ENCODE data around the gene GRID1. TPM values are rescaled to one million over a fixed set of nuclear protein-coding genes. Genes with fewer than 3 reads are reported as not detected.

GRID1 gene
- total RNA-seq, 1 donor from 2014 or later, result under 0.01 TPM

- TF ChIP-seq CTCF (IDR thresholded peaks at IDR 0.05; ENCODE audit: insufficient read depth, low read length, severe bottlenecking), result no peak
- Histone ChIP-seq H3K27me3 (ENCODE audit: control insufficient read depth, insufficient read depth, low read length) (peaks cover 2% of the 10 kb centered on the region), H3K36me3 (ENCODE audit: control insufficient read depth, insufficient read depth, low read length) (no peaks in the 10 kb centered on the region), H3K4me3 (ENCODE audit: low read depth, low read length) (no peak overlapping the region)
- no peak for DNase-seq (ENCODE audit: low read depth)
- no peak for FAIRE-seq
Observed at GRCh38 chr10:86393862-86394455, 27.4 kb upstream of the GRID1 start.

- H3K36me3 ChIP-seq (ENCODE audit: control insufficient read depth, insufficient read depth, low read length), result no peaks in the 10 kb centered on the region
- no peak for FAIRE-seq
- peaks cover 4% of the 10 kb centered on the region for H3K27me3 ChIP-seq (ENCODE audit: control insufficient read depth, insufficient read depth, low read length)
- no peak for DNase-seq (ENCODE audit: low read depth)
- TF ChIP-seq CTCF (IDR thresholded peaks at IDR 0.05; ENCODE audit: insufficient read depth, low read length, severe bottlenecking), result no peak
- no peak overlapping the region for H3K4me3 ChIP-seq (ENCODE audit: low read depth, low read length)
Observed at GRCh38 chr10:86393362-86393761, 26.8 kb upstream of the GRID1 start.

GRCh38 chr10:86392723-86393094 is 26.1 kb upstream of the GRID1 start:
- Histone ChIP-seq H3K4me3 (ENCODE audit: low read depth, low read length) (no peak overlapping the region), H3K36me3 (ENCODE audit: control insufficient read depth, insufficient read depth, low read length) (no peaks in the 10 kb centered on the region), H3K27me3 (ENCODE audit: control insufficient read depth, insufficient read depth, low read length) (peaks cover 5% of the 10 kb centered on the region)
- DNase-seq (ENCODE audit: low read depth), result no peak
- TF ChIP-seq CTCF (IDR thresholded peaks at IDR 0.05; ENCODE audit: insufficient read depth, low read length, severe bottlenecking), result no peak
- FAIRE-seq, result no peak

GRCh38 chr10:86391986-86392722 is 25.6 kb upstream of the GRID1 start:
- peaks cover 7% of the 10 kb centered on the region for H3K27me3 ChIP-seq (ENCODE audit: control insufficient read depth, insufficient read depth, low read length)
- H3K4me3 ChIP-seq (ENCODE audit: low read depth, low read length), result no peak overlapping the region
- TF ChIP-seq CTCF (IDR thresholded peaks at IDR 0.05; ENCODE audit: insufficient read depth, low read length, severe bottlenecking), result no peak
- FAIRE-seq, result no peak
- no peak for DNase-seq (ENCODE audit: low read depth)
- H3K36me3 ChIP-seq (ENCODE audit: control insufficient read depth, insufficient read depth, low read length), result no peaks in the 10 kb centered on the region

GRCh38 chr10:86391236-86391840 is 24.7 kb upstream of the GRID1 start:
- Histone ChIP-seq H3K27me3 (ENCODE audit: control insufficient read depth, insufficient read depth, low read length) (peaks cover 7% of the 10 kb centered on the region), H3K4me3 (ENCODE audit: low read depth, low read length) (no peak overlapping the region), H3K36me3 (ENCODE audit: control insufficient read depth, insufficient read depth, low read length) (no peaks in the 10 kb centered on the region)
- FAIRE-seq (no peak), DNase-seq (ENCODE audit: low read depth) (no peak)
- no peak for TF ChIP-seq CTCF (IDR thresholded peaks at IDR 0.05; ENCODE audit: insufficient read depth, low read length, severe bottlenecking)

Measured in bronchial epithelial cell (primary cell).